Osteocyte (in vitro differentiated cells): ENCODE data around the gene KRR1. TPM values are rescaled to one million over a fixed set of nuclear protein-coding genes. Genes with fewer than 3 reads are reported as not detected.

ENCODE experiments used
- DNase-seq: peaks from one replicate; pipeline ENCODE4 v3.0.0; 2021; ENCODE audit warnings: mixed read lengths; ENCODE audit not compliant: unreplicated experiment; ENCODE audit errors: extremely low spot score
- H3K27ac Mint-ChIP-seq: one replicate; pipeline ENCODE4 v1.8.0; 2021; ENCODE audit warnings: mild to moderate bottlenecking, mixed read lengths; ENCODE audit not compliant: unreplicated experiment
- H3K27me3 Mint-ChIP-seq: one replicate; pipeline ENCODE4 v1.8.0; 2021; ENCODE audit warnings: mixed read lengths; ENCODE audit not compliant: unreplicated experiment
- H3K36me3 Mint-ChIP-seq: one replicate; pipeline ENCODE4 v1.8.0; 2021; ENCODE audit warnings: mixed read lengths; ENCODE audit not compliant: unreplicated experiment
- H3K4me1 Mint-ChIP-seq: one replicate; pipeline ENCODE4 v1.8.0; 2021; ENCODE audit warnings: mixed read lengths; ENCODE audit not compliant: unreplicated experiment
- H3K4me3 Mint-ChIP-seq: one replicate; pipeline ENCODE4 v1.8.0; 2021; ENCODE audit warnings: mild to moderate bottlenecking, moderate library complexity, mixed read lengths; ENCODE audit not compliant: unreplicated experiment
- H3K9me3 Mint-ChIP-seq: one replicate; pipeline ENCODE4 v1.8.0; 2021; ENCODE audit warnings: mixed read lengths; ENCODE audit not compliant: unreplicated experiment
- total RNA-seq: library from RNA; stranded (reverse); gene quantifications from 2 replicates; pipeline ENCODE4 v1.2.1, GENCODE V29; 2021
- TF ChIP-seq, protein P1 (sequence below): fragments of 200-600 bp; sonication (generic); IDR thresholded peaks from 2 replicates; pipeline ENCODE4 v1.5.0; 2021; ENCODE audit warnings: antibody characterized with exemption, mild to moderate bottlenecking, moderate library complexity

Gene KRR1
- total RNA-seq, 1 donor from 2014 or later: 52.0 TPM

DNA sequence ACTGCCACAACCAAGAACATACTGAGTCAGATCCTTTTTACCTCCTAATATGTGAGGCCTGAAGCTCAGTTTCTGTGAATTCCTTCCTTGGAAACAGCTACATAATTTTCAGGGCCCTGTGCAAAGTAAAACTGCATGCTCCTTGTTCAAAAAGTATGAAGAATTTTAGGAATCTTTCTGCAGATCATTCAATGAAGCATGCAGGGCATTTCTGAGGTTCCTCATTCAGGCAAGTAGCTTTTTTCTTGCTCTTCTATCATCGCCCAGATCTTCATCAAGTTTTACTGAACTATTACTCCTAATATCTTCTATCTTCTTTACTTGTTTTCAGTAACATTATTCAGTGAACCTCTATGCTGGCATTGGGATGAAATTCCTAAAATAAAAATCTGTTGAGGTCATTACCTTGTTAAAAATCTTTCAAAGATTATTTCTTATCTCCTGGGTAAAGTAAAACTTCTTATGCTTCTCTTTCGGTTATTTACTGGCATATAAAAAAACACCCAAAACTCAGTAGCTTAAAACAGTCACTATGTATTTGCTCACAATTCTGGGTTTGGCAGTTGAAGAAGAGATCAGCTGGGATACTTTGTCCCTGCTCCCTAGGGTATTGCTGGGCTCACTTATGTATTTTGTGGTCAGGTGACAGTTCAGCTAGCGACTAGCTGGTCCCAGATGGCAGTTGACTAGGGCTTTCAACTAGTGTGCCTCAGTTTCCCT is 42.6 kb upstream of the KRR1 start:
- DNase-seq: no peak
- H3K9me3 Mint-ChIP-seq: no peaks in the 10 kb centered on the region

DNA sequence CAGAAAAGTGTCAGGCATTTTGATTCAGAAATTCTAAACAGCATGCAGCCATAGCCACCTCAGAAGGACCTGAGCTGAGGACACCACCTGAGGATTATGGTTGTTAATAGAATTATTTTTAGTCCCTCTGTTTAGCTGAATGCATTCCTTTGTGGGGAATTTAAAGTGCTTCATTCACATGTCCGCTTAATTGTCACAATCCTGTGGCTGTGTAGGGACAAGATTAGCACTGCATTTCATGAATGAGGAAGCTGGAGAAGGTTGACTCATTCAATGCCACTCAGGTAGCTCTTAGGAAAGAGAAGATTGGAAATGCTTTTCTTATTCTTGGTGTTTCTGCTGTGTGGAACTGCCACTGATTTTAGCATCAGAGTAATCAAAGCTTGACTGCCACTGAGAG is 42.0 kb upstream of the KRR1 start:
- Mint-ChIP-seq H3K4me1 (peaks cover 13% of the 10 kb centered on the region), H3K9me3 (no peaks in the 10 kb centered on the region)

More for the DNA sequence above, 42.6 kb upstream of the KRR1 start:
- Mint-ChIP-seq H3K36me3 (peaks cover 1% of the 10 kb centered on the region), H3K4me3 (no peak overlapping the region), H3K27me3 (no peaks in the 10 kb centered on the region), H3K27ac (peak overlapping the region; percentile 14), H3K4me1 (peaks cover 13% of the 10 kb centered on the region)
- TF ChIP-seq, protein P1, sequence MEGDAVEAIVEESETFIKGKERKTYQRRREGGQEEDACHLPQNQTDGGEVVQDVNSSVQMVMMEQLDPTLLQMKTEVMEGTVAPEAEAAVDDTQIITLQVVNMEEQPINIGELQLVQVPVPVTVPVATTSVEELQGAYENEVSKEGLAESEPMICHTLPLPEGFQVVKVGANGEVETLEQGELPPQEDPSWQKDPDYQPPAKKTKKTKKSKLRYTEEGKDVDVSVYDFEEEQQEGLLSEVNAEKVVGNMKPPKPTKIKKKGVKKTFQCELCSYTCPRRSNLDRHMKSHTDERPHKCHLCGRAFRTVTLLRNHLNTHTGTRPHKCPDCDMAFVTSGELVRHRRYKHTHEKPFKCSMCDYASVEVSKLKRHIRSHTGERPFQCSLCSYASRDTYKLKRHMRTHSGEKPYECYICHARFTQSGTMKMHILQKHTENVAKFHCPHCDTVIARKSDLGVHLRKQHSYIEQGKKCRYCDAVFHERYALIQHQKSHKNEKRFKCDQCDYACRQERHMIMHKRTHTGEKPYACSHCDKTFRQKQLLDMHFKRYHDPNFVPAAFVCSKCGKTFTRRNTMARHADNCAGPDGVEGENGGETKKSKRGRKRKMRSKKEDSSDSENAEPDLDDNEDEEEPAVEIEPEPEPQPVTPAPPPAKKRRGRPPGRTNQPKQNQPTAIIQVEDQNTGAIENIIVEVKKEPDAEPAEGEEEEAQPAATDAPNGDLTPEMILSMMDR: no peak

DNA sequence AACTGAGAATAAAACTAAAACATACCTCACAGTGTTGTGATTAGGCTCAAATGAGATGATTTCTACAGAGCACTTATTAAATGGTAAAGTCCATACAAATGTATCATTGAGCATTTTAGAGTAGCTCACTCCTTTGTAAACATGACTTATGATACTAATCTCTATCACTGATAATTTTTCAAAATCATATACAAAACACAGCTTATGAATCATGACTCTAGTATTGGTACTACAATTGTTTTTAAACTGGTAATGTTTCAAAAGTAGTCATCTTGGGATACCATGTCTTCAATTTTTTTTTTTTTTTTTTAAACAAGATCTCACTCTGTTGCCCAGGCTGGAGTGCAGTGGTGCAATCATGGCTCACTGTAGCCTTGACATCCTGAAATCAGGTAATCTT is 40.1 kb upstream of the KRR1 start:
- Mint-ChIP-seq H3K4me1 (peaks cover 13% of the 10 kb centered on the region), H3K36me3 (peaks cover 1% of the 10 kb centered on the region)

More for the DNA sequence above, 42.0 kb upstream of the KRR1 start:
- Mint-ChIP-seq H3K36me3 (peaks cover 1% of the 10 kb centered on the region), H3K4me3 (no peak overlapping the region), H3K27ac (peak overlapping the region; percentile 14), H3K27me3 (no peaks in the 10 kb centered on the region)
- TF ChIP-seq, protein P1: no peak
- no peak for DNase-seq

DNA sequence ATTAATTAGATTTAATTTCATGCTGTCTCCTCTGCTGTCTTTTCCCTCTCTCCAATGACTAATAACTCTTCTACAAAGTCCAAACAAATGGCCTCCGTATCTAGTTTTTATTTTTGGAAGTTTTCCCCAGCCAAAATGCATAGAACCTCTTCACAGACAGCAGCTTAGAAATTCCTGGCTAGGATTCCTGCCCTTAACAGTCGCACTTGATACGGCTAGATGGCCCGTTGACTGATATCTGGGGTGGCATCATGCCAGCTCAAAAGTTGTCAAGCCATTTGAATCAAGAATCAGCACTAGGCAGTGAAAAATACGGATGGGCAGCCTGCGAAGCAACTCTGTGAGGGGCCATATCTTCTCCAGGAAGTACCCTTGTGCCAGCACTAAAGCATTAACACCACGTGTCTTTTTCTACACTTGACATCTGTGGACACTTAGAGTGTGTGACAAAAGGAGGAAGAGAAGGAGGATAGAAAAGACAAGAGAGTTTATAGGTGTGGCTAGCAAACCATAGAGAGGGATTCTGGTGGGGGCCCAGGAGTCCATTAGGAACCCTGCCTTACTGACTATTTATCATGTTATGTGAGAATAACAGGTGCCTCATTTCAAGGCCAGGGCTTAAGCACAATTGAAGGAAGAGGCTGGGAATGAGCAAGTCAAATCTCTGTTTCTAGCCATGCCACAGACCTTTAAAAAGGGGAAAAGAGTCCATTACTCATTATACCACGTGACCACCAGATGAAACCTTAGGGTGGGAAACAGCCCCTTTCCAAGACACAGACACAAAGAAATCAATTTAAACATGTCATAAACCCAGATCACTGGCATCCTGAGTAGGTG is 39.2 kb upstream of the KRR1 start:
- DNase-seq: no peak
- Mint-ChIP-seq H3K4me1 (peaks cover 11% of the 10 kb centered on the region), H3K4me3 (no peak overlapping the region), H3K9me3 (no peaks in the 10 kb centered on the region), H3K27ac (no peak overlapping the region), H3K27me3 (no peaks in the 10 kb centered on the region), H3K36me3 (peaks cover 1% of the 10 kb centered on the region)
- TF ChIP-seq, protein P1: no peak

More for the DNA sequence above, 40.1 kb upstream of the KRR1 start:
- no peaks in the 10 kb centered on the region for H3K9me3 Mint-ChIP-seq
- DNase-seq: no peak
- H3K27me3 Mint-ChIP-seq: no peaks in the 10 kb centered on the region
- TF ChIP-seq, protein P1: no peak
- H3K27ac Mint-ChIP-seq: no peak overlapping the region
- H3K4me3 Mint-ChIP-seq: no peak overlapping the region

DNA sequence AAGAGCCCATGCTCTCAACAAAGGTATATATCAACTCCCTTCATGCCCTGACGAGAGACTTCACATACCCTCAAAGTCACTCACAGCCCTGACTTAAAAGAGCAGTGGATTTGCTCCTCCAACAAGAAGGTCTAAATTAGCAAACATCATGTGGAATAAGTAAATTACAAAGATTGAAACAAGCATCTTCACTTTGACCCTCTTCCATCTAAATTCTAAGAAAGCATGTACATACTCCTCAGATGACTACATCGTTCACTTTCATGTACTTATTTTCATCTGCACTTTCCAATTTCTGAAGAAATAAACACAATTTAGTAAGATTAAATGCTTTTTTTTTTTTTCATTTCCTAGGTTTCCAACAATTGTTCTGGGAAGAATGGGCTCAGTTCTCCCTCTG is 38.6 kb upstream of the KRR1 start:
- H3K9me3 Mint-ChIP-seq: no peaks in the 10 kb centered on the region
- H3K36me3 Mint-ChIP-seq: peaks cover 1% of the 10 kb centered on the region
- no peaks in the 10 kb centered on the region for H3K27me3 Mint-ChIP-seq
- no peak overlapping the region for H3K4me3 Mint-ChIP-seq
- H3K4me1 Mint-ChIP-seq: peaks cover 11% of the 10 kb centered on the region
- TF ChIP-seq, protein P1: no peak
- no peak for DNase-seq
- H3K27ac Mint-ChIP-seq: no peak overlapping the region
